Lung (tissue), 12 donors: ENCODE measurements around the gene OR9A4. TPM values are rescaled to one million over a fixed set of nuclear protein-coding genes. Genes with fewer than 3 reads are reported as not detected.

Experiments
- ATAC-seq: fragments of 200-7000 bp; cut with Tn5 transposase; one replicate; pipeline ENCODE4 v1.9.1; 2020; ENCODE audit warnings: moderate number of reproducible peaks; ENCODE audit not compliant: insufficient read depth, low FRiP score
- DNase-seq, 3 donors: peaks; one replicate each; pipeline ENCODE4 v3.0.0-alpha.2; 2013 to 2017
- H3K27ac ChIP-seq, 2 donors: one replicate each; pipeline ENCODE4 v1.5.1; 2013; ENCODE audit warnings: mild to moderate bottlenecking in 2 of 2, moderate library complexity in 2 of 2, control low read depth in 1 of 2, inconsistent platforms in 1 of 2, low read depth in 1 of 2, low read length in 1 of 2
- H3K27me3 ChIP-seq, 3 donors: one replicate each; pipeline ENCODE4 v1.5.1; 2013; ENCODE audit warnings: low read length in 2 of 3; ENCODE audit not compliant: control insufficient read depth in 3 of 3, insufficient read depth in 3 of 3
- H3K36me3 ChIP-seq, 4 donors: one replicate each; pipeline ENCODE4 v1.5.1; 2013; ENCODE audit warnings: low read length in 4 of 4, mild to moderate bottlenecking in 1 of 4, moderate library complexity in 1 of 4; ENCODE audit not compliant: control insufficient read depth in 4 of 4, insufficient read depth in 4 of 4
- H3K4me1 ChIP-seq, 5 donors: one replicate each; pipeline ENCODE4 v1.5.1; 2013; ENCODE audit warnings: low read length in 5 of 5, mild to moderate bottlenecking in 2 of 5, moderate library complexity in 1 of 5; ENCODE audit not compliant: control insufficient read depth in 5 of 5, insufficient read depth in 5 of 5
- H3K4me3 ChIP-seq: one replicate; pipeline ENCODE4 v1.5.1; 2013; ENCODE audit warnings: mild to moderate bottlenecking, control low read depth, moderate library complexity
- H3K9ac ChIP-seq, 2 donors: one replicate each; pipeline ENCODE4 v1.5.1; 2013; ENCODE audit warnings: low read length in 2 of 2, control low read depth in 1 of 2; ENCODE audit not compliant: insufficient read depth in 1 of 2
- H3K9me3 ChIP-seq, 4 donors: one replicate each; pipeline ENCODE4 v1.5.1; 2013; ENCODE audit warnings: low read length in 3 of 4, mild to moderate bottlenecking in 1 of 4, moderate library complexity in 1 of 4; ENCODE audit not compliant: control insufficient read depth in 4 of 4, insufficient read depth in 3 of 4
- CTCF ChIP-seq: IDR thresholded peaks from 2 replicates; pipeline ENCODE4 v1.5.1; 2012; ENCODE audit warnings: mild to moderate bottlenecking; ENCODE audit errors: control extremely low read depth, extremely low read depth
- WGBS, 2 donors: extraction: QIAGEN DNeasy Blood & Tissue Kit; methylation state at CpG; one replicate each; pipeline ENCODE4 v1.1.7; 2013; 5-methylcytosine and 5-hydroxymethylcytosine counted together
- polyA plus RNA-seq, 2 donors: library from polyadenylated mRNA; stranded (reverse); fragments of 200-250 nt; gene quantifications; one replicate each; pipeline ENCODE4 v1.2.1, GENCODE V29; 2013
- total RNA-seq, 2 donors: library from RNA; depleted of rRNA in 1 of 2; stranded (reverse); fragments of >200 nt in 1 of 2; gene quantifications; one replicate each; pipeline ENCODE4 v1.2.1, GENCODE V29; 2014 to 2021
- donor health status: control.
- donor health status: control.
- donor health status: Bipolar disorder and iron deficiency.
- donor health status: healthy.
- donor health status: DM: yes; HTN: yes; CAD: no.

OR9A4 gene
- total and polyA plus RNA-seq, 4 donors, result 0.20 TPM; not detected in 3

DNA sequence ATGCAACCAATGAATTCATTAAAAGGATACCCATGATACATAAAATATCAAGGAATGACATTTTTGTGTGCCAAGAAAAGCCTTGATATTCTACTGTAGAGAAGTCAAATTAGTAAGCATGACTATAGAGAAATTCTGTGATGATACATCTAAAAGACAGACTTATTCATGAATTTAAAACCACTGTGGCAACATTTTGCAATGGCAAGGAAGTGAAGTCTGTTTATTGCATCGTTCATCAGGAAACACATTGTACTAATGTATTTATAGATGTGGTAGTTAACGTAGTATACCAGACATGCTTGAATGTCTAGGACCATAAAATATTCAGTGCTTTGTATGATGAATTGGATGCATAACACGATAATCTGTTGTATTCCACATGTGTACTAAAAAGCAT is 39.9 kb downstream of the OR9A4 start:
- 13 to 31% methylated on average over 3 of the region's 3 CpGs for WGBS, 2 donors
- ATAC-seq, result no peak

DNA sequence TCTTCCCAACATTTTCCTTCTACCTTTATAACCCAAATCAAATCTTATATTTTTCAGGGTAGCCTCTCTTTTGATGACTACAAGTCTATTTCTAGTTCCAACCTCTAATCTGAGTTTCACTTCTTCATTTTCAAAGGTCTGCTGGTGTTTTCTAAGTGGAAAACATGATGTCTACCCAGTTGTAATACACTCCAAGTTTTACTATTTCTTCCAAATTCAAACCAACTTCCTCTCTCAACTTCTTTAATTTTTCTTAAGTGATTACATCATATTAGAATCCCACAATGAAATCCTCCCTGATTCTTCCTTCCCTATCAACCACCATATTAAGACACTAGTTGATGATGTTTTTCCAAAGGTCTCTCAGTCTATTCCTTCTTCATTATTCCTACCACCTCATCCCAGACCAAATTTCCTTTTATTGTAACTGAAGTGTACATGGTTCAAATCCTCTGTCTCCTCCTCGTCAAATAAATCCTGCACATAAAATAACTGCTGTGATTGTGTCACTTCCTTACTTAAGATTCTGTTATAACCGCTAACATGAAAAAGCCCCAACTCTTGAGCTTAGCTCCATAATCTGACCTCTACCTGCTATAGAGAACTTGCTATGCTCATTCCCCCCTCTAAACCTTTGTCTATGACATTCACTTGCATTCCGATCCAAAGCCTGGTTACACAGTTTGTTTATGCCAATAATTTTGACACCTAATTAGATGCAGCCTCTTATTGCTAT is 44.7 kb downstream of the OR9A4 start:
- Histone ChIP-seq H3K36me3 (no peaks in the 10 kb centered on the region), H3K9ac (no peak overlapping the region), H3K27me3 (no peaks in the 10 kb centered on the region), H3K27ac (no peak overlapping the region), H3K4me1 (no peaks in the 10 kb centered on the region), H3K9me3 (no peaks in the 10 kb centered on the region), H3K4me3 (no peak overlapping the region)
- 36 to 74% methylated on average over 3 of the region's 3 CpGs for WGBS, 2 donors
- TF ChIP-seq CTCF, result no peak
- ATAC-seq, result no peak
- peak in 1 of 3 donors; percentile 2 for DNase-seq

More for the DNA sequence above, 39.9 kb downstream of the OR9A4 start:
- Histone ChIP-seq H3K27me3 (no peaks in the 10 kb centered on the region), H3K9ac (no peak overlapping the region), H3K4me3 (no peak overlapping the region), H3K4me1 (no peaks in the 10 kb centered on the region), H3K36me3 (no peaks in the 10 kb centered on the region), H3K9me3 (no peaks in the 10 kb centered on the region), H3K27ac (no peak overlapping the region)
- DNase-seq, result peak in 1 of 3 donors; percentile 11
- TF ChIP-seq CTCF, result no peak

Other genes starting within 250 kb of the OR9A4 start
- gene DENND11, start 214.2 kb upstream of the OR9A4 start, total RNA-seq, result 10 to 100 TPM; 24.1 to 43.3 TPM
- gene DENND11, start 214.2 kb upstream of the OR9A4 start, polyA plus RNA-seq, result 1 to 10 TPM; 5.1 to 8.2 TPM
- not detected for gene WEE2, start 208.0 kb upstream of the OR9A4 start, total RNA-seq
- not detected for gene WEE2, start 208.0 kb upstream of the OR9A4 start, polyA plus RNA-seq
- gene SSBP1, start 178.0 kb upstream of the OR9A4 start, total RNA-seq, result 100 to 1,000 TPM in 1 of 2 donors, 10 to 100 TPM in 1; 96.8 to 109 TPM
- 100 to 1,000 TPM; 162 to 263 TPM for gene SSBP1, start 178.0 kb upstream of the OR9A4 start, polyA plus RNA-seq
- gene TAS2R3, start 152.3 kb upstream of the OR9A4 start, total RNA-seq, result 10 to 100 TPM in 1 of 2 donors, 1 to 10 TPM in 1; 2.2 to 13.0 TPM
- gene TAS2R3, start 152.3 kb upstream of the OR9A4 start, polyA plus RNA-seq, result not detected
- 1 to 10 TPM; 1.4 to 9.3 TPM for gene TAS2R4, start 139.7 kb upstream of the OR9A4 start, total RNA-seq
- gene TAS2R4, start 139.7 kb upstream of the OR9A4 start, polyA plus RNA-seq, result under 1 TPM; 0.06 to 0.35 TPM
- gene TAS2R5, start 126.2 kb upstream of the OR9A4 start, total RNA-seq, result 1 to 10 TPM; 1.2 to 6.8 TPM
- under 1 TPM; 0.41 to 0.55 TPM for gene TAS2R5, start 126.2 kb upstream of the OR9A4 start, polyA plus RNA-seq
- not detected for gene PRSS37, start 74.9 kb upstream of the OR9A4 start, total RNA-seq
- not detected for gene PRSS37, start 74.9 kb upstream of the OR9A4 start, polyA plus RNA-seq
- gene CLEC5A, start 30.6 kb downstream of the OR9A4 start, total RNA-seq, result 1 to 10 TPM; 2.7 to 8.8 TPM
- gene CLEC5A, start 30.6 kb downstream of the OR9A4 start, polyA plus RNA-seq, result 10 to 100 TPM in 1 of 2 donors, 1 to 10 TPM in 1; 4.4 to 19.1 TPM
- not detected for gene TAS2R38, start 57.4 kb downstream of the OR9A4 start, total RNA-seq
- gene TAS2R38, start 57.4 kb downstream of the OR9A4 start, polyA plus RNA-seq, result not detected
- gene MGAM, start 79.5 kb downstream of the OR9A4 start, total RNA-seq, result 10 to 100 TPM in 1 of 2 donors, 1 to 10 TPM in 1; 4.0 to 11.4 TPM
- 10 to 100 TPM in 1 of 2 donors, under 1 TPM in 1; 0.61 to 21.3 TPM for gene MGAM, start 79.5 kb downstream of the OR9A4 start, polyA plus RNA-seq
- under 1 TPM; 0.20 to 0.52 TPM for gene MGAM2, start 195.3 kb downstream of the OR9A4 start, total RNA-seq
- under 1 TPM in 1 of 2 donors, not detected in 1; 0.93 TPM for gene MGAM2, start 195.3 kb downstream of the OR9A4 start, polyA plus RNA-seq